Measurements from ENCODE around the gene TRIM65.

Gene TRIM65

GRCh38 chr17:75933808-75934207 is 37.1 kb upstream of the TRIM65 start:
- H3K4me3 ChIP-seq (replicated peaks; ENCODE audit: insufficient read depth, low read length): no peak overlapping the region
- DNase-seq (ENCODE audit: low read depth in 1 of 2, low spot score in 1 of 2): no peak
- H3K27me3 ChIP-seq (ENCODE audit: insufficient read depth, poor library complexity, severe bottlenecking): no peaks in the 10 kb centered on the region
- no peak overlapping the region for H3K27ac ChIP-seq (replicated peaks)
- TF ChIP-seq SPI1 (IDR thresholded peaks at IDR 0.05; ENCODE audit: borderline replicate concordance, low read depth) (no peak), POLR2AphosphoS5 (IDR thresholded peaks at IDR 0.05; ENCODE audit: low read depth) (no peak), CTCF (IDR thresholded peaks at IDR 0.05; ENCODE audit: insufficient read depth, low read length) (no peak), REST (IDR thresholded peaks at IDR 0.05; ENCODE audit: insufficient replicate concordance, low read depth) (no peak), GABPA (IDR thresholded peaks at IDR 0.05; ENCODE audit: low read depth) (no peak)

- Histone ChIP-seq H3K27ac (replicated peaks) (no peak overlapping the region), H3K27me3 (ENCODE audit: insufficient read depth, poor library complexity, severe bottlenecking) (no peaks in the 10 kb centered on the region), H3K4me3 (replicated peaks; ENCODE audit: insufficient read depth, low read length) (no peak overlapping the region)
- TF ChIP-seq POLR2AphosphoS5 (IDR thresholded peaks at IDR 0.05; ENCODE audit: low read depth): no peak
- no peak for TF ChIP-seq CTCF (IDR thresholded peaks at IDR 0.05; ENCODE audit: insufficient read depth, low read length)
- no peak for TF ChIP-seq SPI1 (IDR thresholded peaks at IDR 0.05; ENCODE audit: borderline replicate concordance, low read depth)
- no peak for TF ChIP-seq GABPA (IDR thresholded peaks at IDR 0.05; ENCODE audit: low read depth)
- no peak for TF ChIP-seq REST (IDR thresholded peaks at IDR 0.05; ENCODE audit: insufficient replicate concordance, low read depth)
- DNase-seq (ENCODE audit: low read depth in 1 of 2, low spot score in 1 of 2): no peak
Observed at GRCh38 chr17:75932852-75933251, 36.1 kb upstream of the TRIM65 start.

GRCh38 chr17:75931062-75931461 is 34.3 kb upstream of the TRIM65 start:
- H3K4me3 ChIP-seq (replicated peaks; ENCODE audit: insufficient read depth, low read length): no peak overlapping the region
- H3K27ac ChIP-seq (replicated peaks): no peak overlapping the region
- DNase-seq (ENCODE audit: low read depth in 1 of 2, low spot score in 1 of 2): no peak
- no peaks in the 10 kb centered on the region for H3K27me3 ChIP-seq (ENCODE audit: insufficient read depth, poor library complexity, severe bottlenecking)
- TF ChIP-seq SPI1 (IDR thresholded peaks at IDR 0.05; ENCODE audit: borderline replicate concordance, low read depth) (no peak), POLR2AphosphoS5 (IDR thresholded peaks at IDR 0.05; ENCODE audit: low read depth) (no peak), GABPA (IDR thresholded peaks at IDR 0.05; ENCODE audit: low read depth) (no peak), CTCF (IDR thresholded peaks at IDR 0.05; ENCODE audit: insufficient read depth, low read length) (no peak), REST (IDR thresholded peaks at IDR 0.05; ENCODE audit: insufficient replicate concordance, low read depth) (no peak)

All from HL-60 (cell line).